ENCODE data around the gene THSD8.

The THSD8 gene

GRCh38 chr19:12836529-12836863, 34.6 kb downstream of the THSD8 start:
- H3K4me3 ChIP-seq (ENCODE audit: low read depth, low read length) = no peak overlapping the region
- DNase-seq (ENCODE audit: low read depth) = no peak
- no peak for TF ChIP-seq CTCF (IDR thresholded peaks at IDR 0.05; ENCODE audit: low read depth, low read length, missing control alignments)

- no peak for DNase-seq (ENCODE audit: low read depth)
- H3K4me3 ChIP-seq (ENCODE audit: low read depth, low read length) = no peak overlapping the region
- TF ChIP-seq CTCF (IDR thresholded peaks at IDR 0.05; ENCODE audit: low read depth, low read length, missing control alignments) = no peak
Measured at GRCh38 chr19:12837225-12837624, 35.4 kb downstream of the THSD8 start.

- no peak for DNase-seq (ENCODE audit: low read depth)
- H3K4me3 ChIP-seq (ENCODE audit: low read depth, low read length) = no peak within 1 kb of the TSS; the same call in 1 of the 2 replicates
- peak; percentile 58 for TF ChIP-seq CTCF (IDR thresholded peaks at IDR 0.05; ENCODE audit: low read depth, low read length, missing control alignments)
Measured at GRCh38 chr19:12838182-12838885, 36.5 kb downstream of the THSD8 start, which contains the start of gene MAST1. TSS of gene MAST1 (plus strand) at chr19:12838515. CDS start at chr19:12838573, 58 bp downstream.

GRCh38 chr19:12838886-12839756, 37.3 kb downstream of the THSD8 start:
- DNase-seq (ENCODE audit: low read depth) = no peak
- TF ChIP-seq CTCF (IDR thresholded peaks at IDR 0.05; ENCODE audit: low read depth, low read length, missing control alignments) = no peak
- H3K4me3 ChIP-seq (ENCODE audit: low read depth, low read length) = no peak overlapping the region

DNA sequence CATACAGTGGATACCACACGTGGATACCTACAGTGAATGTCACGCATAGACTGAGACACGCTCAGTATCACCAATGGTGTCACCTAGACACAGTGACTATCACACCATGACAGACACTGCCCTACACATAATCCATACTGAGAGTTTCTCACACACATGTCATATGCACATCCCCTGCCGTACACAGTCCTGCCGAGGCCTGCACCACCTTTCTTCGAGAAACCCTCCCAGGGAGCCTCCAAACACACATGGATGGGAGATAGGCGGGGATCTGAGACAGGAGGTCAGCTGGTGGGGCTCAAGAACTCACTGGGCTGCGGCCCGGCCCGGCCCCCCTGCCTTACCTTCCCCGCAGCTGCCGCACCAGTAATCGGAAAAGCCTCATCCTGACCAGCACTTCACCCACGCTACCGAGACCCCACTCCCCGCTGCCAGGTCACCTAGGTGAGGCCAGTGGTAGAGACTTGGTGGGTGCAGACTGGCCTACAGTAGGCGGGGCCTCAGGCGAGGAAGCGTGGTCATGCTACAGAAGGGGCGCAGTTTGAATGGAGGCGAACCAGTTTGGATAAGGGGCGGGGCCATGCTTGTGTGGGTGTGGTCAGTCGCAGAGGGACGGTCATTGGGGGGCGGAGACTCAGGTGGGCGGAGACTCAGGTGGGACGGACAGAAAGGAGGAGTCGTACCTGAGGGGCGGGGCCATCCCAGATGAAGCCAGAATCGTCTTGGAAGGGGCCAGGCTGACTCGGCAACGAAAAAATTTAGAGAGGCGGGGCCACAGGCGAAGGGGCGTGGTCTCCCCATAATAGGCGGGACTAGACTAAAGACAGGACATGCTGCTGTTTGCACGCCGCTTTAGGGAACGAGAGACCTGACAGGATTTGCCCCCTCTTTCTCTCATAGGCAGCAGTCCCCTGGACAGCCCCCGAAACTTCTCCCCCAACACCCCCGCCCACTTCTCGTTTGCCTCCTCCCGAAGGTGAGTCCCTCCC, 38.5 kb downstream of the THSD8 start:
- TF ChIP-seq CTCF (IDR thresholded peaks at IDR 0.05; ENCODE audit: low read depth, low read length, missing control alignments) = no peak
- no peak for DNase-seq (ENCODE audit: low read depth)
- no peak overlapping the region for H3K4me3 ChIP-seq (ENCODE audit: low read depth, low read length)

GRCh38 chr19:12841094-12841493, 39.2 kb downstream of the THSD8 start:
- no peak overlapping the region for H3K4me3 ChIP-seq (ENCODE audit: low read depth, low read length)
- no peak for TF ChIP-seq CTCF (IDR thresholded peaks at IDR 0.05; ENCODE audit: low read depth, low read length, missing control alignments)
- DNase-seq (ENCODE audit: low read depth) = no peak
